ENCODE data around the gene RPS6KB2.

The RPS6KB2 gene

DNA sequence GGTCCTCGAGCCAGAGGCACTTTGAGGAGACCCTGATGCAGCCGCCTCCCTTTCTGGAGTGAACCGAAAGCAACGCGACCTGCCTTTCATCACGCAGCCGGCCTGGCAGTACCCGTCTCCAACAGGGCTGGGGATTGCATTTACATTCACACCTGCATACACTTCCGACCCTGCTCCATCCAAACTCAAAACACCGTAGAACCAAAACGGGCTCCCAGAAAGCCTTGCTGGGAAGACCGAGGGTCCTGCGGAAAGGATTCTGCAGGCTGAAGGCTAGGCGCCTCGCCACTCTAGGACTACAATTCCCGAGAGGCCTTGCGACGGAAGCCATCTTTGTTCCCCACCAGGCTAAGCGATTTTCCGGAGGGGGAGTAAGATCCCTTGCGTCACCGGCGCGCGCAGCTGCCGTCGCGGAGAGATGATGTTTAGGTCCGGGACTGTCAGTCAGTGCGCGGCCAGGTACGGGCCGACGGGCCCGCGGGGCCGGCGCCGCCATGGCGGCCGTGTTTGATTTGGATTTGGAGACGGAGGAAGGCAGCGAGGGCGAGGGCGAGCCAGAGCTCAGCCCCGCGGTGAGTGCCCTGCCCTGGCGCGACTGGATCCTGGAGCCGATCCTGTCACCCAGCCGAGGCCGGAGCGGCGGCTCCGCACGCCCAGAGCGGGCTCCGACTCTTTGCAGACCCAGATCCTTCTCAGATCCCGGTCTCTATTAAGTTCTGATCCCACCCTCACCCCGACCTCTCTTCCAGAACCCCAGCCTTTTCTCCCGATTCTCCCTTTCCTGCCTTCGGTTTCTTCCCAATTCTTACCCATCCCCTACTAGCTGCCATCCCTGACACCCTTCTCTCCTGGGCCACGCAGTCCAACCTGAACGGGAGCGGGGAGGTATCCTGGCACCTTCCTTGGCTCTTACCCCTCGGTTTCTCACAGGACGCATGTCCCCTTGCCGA, at the start of gene RPS6KB2:
Gene RPS6KB2 (plus strand): TSS at position 443 of the 950 bp plus-strand sequence. CDS start 52 bp downstream, at position 495.
- DNase-seq (ENCODE audit: low read depth, low spot score), result peak; percentile 91

DNA sequence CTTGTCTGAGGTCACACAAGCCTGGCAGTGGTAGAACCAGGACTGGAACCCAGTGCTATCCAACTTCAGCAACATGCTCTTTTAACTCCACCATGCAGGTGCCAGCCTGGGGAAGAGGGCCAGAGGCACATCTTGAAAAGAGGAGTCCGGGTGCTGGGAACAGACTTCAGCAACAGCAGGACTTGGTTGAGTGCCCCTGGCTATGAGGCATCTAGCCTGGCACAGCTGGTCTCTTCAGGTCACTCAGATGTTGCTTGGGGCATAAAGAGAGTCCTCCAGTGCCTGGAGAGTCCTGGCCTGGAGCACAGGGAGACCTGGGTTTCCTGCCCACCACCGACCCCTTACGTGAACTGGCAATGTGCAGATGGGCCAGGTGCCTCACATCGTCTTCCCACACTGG, 49.8 kb upstream of the RPS6KB2 start:
- DNase-seq (ENCODE audit: low read depth, low spot score), result no peak

DNA sequence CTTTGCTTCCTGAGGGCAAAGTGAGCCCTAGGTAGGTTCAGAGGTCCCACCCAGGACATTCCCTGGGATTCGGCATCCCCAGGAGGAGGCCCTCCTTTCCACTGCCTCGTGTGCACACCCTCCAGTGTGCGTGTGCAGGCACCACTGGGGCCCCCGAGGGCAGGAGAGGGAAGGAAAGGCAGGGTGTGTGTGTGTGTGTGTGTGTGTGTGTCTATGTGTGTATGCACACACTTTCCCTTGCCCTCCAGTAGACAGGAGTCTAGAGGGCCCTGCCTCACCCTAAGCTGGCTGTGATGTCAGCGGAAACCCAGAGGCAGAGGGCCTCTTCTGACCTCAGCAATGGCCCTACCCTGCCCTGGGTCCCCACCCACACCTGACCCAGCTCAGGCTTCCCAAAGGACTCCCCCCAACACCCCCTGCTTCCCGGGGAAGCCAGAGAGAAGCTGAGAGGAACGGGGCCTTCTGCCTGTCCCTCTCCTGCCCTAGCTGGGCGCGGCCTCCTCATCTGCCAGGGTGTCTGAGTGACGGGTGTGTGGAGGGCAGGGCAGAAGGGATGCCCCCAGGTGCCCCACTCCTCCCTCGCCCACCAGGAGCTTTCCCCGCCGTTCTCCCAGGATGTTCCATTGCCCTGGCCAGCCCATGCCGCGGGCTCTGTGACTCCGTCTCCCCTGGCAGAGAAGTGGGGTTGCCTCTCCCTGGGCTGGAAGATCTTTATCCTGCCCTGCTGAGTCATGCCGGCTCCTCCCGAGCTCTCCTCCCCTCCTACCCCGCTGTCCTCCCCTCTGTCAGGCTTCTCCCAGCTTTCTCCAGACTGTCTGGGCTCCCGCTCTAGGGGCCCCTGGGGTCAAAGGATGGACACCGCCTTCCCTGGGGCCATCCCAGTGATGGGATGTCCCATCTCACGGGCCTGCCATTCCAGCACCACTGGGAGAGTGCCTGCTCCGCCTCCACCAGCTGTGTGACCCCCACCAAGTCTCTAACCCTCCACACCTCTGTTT, 48.9 kb upstream of the RPS6KB2 start:
- no peak for DNase-seq (ENCODE audit: low read depth, low spot score)

DNA sequence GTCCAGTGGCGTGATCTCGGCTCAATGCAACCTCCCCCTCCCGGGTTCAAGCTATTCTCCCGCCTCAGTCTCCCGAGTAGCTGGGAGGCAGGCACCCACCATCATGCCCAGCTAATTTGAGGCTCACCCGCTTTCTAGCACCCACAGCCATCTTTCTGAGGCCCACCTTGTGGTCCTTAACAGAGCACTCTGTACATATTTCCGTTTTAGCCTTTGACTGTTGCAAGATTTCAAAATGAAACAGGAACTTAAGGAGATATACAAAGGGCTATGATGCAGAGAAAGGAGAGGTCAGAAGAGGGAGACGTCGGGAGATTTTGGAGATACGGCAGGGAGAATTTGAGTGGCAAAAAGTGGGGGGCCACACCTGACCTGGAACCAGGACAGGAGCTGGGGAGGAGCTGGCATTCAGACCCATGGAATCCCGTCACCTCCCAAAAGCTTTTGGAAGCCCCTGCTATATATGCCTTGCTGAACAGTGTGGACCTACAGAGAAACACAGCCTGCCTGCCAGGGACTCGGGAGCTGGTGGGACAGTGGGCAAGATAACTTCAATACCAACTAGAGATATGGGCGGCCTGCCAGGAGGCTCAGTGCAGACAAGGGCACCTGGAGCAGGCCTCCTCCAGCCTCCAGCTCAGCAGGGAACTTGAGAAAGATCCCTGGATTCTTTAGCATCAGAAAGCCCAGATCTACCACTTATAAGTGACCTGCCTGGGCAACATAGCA, 46.9 kb upstream of the RPS6KB2 start:
- DNase-seq (ENCODE audit: low read depth, low spot score), result no peak

DNA sequence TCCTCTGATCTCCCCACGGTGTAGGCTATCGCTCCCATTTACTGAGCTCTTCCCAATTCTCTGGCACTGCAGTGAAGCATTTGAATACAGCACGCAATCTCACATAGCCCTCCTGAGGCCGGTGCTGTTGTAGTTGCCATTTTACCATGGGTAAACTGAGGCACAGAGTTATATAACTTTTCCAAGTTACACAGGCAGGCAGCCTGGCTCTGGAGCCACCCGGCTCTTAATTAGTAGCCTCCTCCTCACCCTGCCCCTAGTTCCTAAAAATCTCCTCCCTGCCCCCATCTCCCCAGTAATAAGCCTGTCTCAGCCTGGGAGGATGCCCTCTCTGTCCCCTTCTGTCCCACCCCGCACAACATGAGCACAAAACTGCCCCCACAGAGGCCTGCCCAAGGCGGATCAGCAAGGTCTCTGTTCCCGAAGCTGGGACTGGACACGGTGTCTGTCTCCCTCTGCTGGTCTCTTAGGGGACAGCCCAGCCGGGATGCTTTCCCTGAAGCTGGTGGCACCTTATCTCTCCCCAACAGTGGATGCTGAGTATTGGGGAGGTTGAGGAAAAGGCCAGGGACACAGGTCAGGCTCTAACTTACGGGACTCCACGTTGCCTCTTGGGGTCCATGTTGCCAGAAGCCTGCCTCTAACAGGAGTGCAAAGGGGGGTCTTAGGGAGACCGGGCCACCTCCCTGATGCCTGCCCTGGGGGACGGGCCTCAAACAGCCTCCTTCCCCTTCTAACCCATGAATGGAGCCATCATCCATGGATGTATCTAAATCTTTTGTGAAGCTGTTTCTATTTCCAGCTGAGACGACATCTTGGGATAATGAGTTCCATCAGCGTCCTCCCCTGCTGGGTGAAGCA, 45.8 kb upstream of the RPS6KB2 start:
- no peak for DNase-seq (ENCODE audit: low read depth, low spot score)

DNA sequence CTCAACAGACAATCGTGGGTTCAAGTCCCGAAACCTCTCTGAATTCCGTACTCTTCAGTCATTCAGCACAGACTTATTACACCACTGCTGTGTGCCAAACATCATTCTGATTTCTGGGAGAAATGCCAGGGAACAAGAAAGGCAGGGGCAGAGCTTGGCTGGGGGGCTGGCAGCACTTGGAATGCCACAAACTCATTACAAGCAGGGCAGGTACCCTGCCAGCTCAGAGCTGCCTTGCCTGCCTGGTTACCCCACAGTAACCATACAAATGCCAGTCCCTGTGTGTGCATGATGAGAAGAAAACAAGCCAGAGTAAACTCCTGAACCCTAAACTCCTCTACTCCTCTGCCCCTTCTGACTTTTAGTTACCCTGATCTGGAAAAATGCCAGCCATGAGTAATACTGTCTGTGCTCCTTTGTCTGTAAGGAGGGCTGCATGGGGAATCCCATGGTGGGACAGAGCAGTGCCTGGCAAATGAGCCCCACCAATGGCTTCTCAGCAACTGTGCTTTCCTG, 43.4 kb upstream of the RPS6KB2 start:
- no peak for DNase-seq (ENCODE audit: low read depth, low spot score)

DNA sequence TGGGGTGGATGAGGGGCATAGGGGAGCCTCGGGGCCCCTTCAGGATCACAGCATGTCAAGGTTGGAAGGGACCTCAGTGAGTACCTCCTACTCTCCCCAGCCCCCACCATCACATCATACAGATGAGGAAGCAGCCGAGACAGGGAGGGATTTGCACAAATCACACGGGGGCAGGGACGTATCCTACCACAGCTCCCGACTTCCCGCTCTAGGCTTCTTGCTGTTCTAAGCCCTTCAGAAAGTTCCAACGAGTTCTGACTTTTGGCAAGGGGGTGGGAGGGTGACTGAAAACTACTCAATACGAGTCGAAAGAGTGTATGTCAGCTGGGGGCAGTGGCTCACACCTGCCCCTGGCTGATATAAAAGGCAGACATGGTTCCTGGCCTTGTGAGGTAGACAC, 41.2 kb upstream of the RPS6KB2 start:
- no peak for DNase-seq (ENCODE audit: low read depth, low spot score)

DNA sequence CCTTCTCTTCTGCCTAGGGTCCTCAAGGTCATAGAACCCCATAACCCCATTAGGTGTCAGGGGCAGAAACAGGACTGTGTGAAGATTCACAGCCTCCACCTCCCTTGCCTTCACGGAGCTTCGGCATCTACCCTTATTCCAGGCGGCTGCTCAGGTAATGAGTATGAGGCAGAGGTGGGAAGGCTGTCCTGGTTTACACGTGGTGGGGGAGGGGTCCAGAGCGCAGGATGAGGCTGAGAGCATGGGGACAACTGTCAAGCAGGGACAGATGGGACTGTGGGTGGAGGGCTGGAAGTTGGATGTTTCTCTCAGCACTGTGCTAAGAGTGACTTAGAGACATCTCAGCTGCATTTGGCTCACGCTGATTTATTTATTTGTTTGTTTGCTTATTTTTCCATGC, 40.8 kb upstream of the RPS6KB2 start:
- DNase-seq (ENCODE audit: low read depth, low spot score), result no peak

DNA sequence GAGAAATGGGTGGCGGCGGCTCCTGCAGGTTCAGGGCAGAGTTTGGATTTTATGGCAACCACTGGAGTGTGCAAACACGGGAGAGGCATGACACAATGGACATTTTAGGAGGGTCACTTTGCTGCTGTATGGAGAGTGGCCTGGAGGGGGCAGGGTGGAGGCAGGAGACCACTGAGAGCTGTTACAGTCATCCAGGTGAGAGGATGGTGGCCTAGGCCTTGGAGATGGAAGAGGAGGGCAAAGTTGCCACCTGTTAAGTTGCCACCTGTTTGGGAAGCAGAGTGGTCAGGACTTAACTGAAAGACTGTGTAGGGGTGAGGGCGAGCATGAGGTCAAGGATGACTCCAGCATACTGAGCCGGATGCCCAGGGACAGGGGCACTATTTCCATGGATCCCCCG, 38.8 kb upstream of the RPS6KB2 start:
- DNase-seq (ENCODE audit: low read depth, low spot score), result no peak

DNA sequence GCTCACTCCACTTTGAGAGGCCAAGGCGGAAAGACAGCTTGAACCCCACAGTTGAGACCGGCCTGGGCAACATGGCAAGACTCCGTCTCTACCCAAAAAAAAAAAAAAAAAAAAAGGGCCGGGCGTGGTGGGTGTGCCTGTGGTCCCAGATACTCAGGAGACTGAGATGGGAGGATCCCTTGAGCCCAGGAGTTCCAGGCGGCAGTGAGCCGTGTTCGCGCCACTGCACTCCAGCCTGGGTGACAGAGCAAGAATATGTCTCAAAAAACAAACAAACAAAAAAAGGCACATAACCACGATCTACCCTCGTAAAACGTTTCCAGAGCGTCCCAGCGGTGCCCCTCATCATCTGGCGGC, 37.4 kb upstream of the RPS6KB2 start:
- DNase-seq (ENCODE audit: low read depth, low spot score), result no peak

DNA sequence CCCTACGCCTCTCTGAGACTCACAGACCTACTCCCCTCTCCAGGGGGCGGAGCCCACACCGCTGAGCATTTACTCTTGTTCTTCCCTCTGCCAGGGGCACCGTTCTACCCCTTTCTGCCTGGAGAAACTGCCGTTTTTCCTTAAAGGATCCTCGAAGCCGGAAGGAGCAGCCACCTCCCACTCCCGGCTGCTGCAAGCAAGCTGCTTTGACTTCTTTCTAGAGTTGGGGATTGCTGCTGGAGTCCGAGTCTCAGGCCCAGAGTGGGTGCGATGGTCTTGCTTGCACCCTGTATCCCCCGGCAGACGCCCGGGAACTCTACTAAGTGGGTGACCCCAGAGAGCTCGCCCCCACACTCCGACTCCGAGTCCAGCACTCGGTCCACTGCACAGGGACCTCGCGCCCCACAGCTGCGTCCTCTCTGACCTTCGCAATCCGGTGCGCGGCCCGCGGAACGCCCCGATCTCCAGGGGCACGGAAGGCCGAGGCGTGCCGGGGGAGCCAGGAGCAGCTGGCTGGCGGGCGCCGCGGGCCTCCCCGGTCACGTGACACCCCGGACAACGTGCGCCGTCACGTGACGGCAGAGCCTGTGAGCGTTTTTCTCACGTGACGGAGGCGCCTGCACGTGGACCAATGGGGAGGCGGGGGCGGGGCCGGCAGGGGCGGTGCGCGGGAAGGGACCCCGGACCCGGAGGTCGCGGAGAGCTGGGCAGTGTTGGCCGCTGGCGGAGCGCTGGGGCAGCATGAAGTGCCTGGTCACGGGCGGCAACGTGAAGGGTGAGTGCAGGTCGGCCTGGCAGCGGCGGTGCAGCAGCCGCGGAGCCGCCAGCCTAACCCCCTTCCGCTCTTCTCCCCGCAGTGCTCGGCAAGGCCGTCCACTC, 36.8 kb upstream of the RPS6KB2 start, which contains the start of gene RAD9A:
Gene RAD9A (plus strand): TSS at position 683 of the 879 bp plus-strand sequence. CDS start 59 bp downstream, at position 742.
- DNase-seq (ENCODE audit: low read depth, low spot score), result peak; percentile 68

DNA sequence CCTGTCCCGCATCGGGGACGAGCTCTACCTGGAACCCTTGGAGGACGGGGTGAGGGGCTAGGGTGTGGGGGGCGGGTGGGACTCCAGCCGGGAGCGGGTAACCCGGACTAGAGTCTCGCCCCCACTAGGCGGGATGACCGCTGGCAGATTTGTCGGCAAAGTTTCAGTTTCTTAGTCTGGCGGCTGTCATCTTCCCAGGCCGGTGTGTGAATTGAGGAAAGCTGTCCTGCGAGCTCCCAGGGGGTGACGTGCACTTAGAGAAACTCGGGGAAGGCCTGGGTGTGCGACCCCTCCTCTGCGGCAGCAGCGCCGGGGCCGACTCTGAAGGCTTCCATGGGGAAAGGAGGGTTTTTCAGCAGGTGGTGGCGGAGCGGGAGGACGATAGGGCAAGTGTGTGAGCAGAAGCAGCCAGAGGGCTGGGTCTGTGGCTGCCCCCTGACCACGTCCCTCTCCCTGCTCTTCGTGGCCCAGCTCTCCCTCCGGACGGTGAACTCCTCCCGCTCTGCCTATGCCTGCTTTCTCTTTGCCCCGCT, 36.0 kb upstream of the RPS6KB2 start:
- no peak for DNase-seq (ENCODE audit: low read depth, low spot score)

DNA sequence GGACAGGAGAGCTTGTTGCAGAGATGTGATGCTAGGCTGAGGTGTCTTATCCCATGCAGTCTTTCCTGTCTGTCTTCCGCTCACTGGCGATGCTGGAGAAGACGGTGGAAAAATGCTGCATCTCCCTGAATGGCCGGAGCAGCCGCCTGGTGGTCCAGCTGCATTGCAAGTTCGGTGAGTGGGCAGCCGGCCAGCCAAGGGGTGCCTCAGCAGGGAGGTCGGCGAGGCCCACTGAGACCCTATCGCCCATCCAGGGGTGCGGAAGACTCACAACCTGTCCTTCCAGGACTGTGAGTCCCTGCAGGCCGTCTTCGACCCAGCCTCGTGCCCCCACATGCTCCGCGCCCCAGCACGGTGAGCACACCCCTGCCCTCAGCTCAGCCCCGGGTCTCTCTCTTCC, 34.9 kb upstream of the RPS6KB2 start:
- DNase-seq (ENCODE audit: low read depth, low spot score), result no peak

DNA sequence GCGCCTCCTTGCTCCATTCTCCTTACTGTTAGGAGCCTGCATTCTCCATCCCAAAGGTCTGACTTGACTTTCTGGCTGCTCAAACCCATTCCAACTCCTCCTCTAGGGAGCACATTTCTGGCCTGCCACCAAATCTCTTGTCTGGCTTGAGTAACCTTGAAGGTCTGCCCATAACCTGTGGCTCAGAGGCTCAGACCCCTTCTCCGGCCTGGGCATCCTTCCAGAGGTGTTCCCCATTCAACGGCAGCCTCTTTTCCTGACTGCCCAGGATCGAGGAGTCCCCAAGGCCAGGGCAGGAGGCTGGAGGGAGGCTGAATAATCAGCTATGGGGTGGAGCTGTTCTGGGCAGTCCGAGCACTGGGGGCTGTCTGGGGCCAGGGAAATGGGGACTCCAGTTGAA, 34.3 kb upstream of the RPS6KB2 start:
- no peak for DNase-seq (ENCODE audit: low read depth, low spot score)

DNA sequence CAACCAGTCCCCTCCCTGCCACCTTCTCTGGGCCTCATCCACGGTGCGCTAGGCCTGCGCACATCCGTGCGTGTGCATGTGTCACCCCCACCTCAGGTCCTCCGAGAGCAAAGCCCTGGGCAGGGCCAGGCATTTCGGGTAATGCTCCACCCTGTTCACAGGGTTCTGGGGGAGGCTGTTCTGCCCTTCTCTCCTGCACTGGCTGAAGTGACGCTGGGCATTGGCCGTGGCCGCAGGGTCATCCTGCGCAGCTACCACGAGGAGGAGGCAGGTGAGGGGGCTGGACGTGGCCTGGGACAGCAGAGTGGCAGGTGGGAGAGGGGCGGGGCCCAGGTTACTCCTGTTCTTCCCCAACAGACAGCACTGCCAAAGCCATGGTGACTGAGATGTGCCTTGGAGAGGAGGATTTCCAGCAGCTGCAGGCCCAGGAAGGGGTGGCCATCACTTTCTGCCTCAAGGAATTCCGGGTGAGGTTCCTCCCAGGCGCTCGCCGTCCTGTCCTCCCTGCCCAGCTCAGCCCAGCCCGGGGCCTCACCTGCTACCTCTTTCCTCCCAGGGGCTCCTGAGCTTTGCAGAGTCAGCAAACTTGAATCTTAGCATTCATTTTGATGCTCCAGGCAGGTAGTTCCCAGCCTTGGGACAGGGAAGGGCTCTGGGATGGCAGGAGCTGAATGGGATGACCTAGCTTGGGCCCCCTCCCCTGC, 32.6 kb upstream of the RPS6KB2 start:
- no peak for DNase-seq (ENCODE audit: low read depth, low spot score)

DNA sequence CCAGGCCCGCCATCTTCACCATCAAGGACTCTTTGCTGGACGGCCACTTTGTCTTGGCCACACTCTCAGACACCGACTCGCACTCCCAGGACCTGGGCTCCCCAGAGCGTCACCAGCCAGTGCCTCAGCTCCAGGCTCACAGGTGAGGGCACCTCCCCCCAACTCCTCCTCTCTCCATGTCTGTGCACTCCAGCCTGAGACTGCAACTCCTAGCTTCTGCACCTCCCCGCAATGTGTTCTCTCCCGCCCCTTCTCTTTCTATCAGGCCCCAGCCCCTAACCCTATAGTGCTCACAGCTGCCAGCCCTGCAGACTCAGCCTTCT, 32.1 kb upstream of the RPS6KB2 start:
- no peak for DNase-seq (ENCODE audit: low read depth, low spot score)

DNA sequence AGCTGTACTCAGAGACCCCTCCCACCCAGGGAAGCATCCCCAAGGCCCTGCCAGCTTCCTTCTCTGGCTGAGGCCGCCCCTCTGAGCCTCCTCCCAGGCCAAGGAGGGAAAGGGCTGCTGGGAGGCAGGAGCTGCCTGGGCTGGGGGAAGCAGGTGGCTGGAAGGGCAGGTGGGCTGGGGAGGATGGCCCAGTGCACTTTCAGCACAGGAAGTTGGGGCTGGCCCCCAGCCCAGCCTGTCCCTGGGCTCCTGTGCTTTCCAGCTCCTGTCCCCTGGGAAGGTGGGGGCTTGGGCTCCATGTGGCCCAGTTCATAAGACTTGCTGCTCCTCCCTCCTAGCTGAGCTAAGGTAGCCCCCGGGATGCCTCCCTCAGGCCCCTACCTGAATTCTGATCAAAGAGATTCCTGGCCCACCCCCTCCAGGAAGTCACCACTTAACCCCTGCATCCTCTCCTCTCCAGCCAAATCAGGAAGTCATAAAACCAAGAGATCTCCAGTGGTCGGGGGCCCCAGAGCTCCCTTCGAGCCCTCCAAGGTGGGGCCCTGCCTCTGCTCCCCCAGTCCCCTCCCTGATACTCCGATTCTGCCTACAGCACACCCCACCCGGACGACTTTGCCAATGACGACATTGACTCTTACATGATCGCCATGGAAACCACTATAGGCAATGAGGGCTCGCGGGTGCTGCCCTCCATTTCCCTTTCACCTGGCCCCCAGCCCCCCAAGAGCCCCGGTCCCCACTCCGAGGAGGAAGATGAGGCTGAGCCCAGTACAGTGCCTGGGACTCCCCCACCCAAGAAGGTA, 31.5 kb upstream of the RPS6KB2 start:
- no peak for DNase-seq (ENCODE audit: low read depth, low spot score)

DNA sequence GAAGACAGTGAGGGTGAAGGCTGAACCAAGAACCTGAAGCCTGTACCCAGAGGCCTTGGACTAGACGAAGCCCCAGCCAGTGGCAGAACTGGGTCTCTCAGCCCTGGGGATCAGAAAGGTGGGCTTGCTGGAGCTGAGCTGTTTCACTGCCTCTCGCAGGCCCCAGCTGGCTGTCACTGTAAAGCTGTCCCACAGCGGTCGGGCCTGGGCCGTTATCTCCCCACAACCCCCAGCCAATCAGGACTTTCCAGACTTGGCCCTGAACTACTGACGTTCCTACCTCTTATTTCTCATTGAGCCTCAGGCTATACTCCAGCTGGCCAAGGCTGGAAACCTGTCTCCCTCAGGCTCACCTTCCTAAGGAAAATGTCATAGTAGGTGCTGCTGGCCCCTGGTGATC, 30.8 kb upstream of the RPS6KB2 start:
- DNase-seq (ENCODE audit: low read depth, low spot score), result no peak

Measured in brain pericyte (primary cell).